Gastroesophageal sphincter (tissue), 4 donors: ENCODE results near the gene LIPG. TPM values are rescaled to one million over a fixed set of nuclear protein-coding genes. Genes with fewer than 3 reads are reported as not detected.

Experiments used
- ATAC-seq: fragments of 150-250 bp; one replicate; pipeline ENCODE4 v1.9.1; 2016; ENCODE audit warnings: mild to moderate bottlenecking, moderate library complexity
- H3K27ac ChIP-seq, 4 donors: fragments of 200-600 bp; sonication (generic) in 3 of 4; 1 replicate in 3 of 4; 2 replicates in 1 of 4; pipeline ENCODE4 v1.5.1; 2016 to 2019
- H3K27me3 ChIP-seq: fragments of 200-600 bp; sonication (generic); one replicate; pipeline ENCODE4 v1.5.1; 2019
- H3K36me3 ChIP-seq, 2 donors: fragments of 200-600 bp; sonication (generic); one replicate each; pipeline ENCODE4 v1.5.1; 2019; ENCODE audit warnings: control low read depth in 1 of 2
- H3K4me1 ChIP-seq, 3 donors: fragments of 200-600 bp; sonication (generic); 1 replicate in 2 of 3; 2 replicates in 1 of 3; pipeline ENCODE4 v1.5.1; 2016 to 2019; ENCODE audit warnings: control low read depth in 2 of 3
- H3K4me3 ChIP-seq, 2 donors: fragments of 200-600 bp; sonication (generic); one replicate each; pipeline ENCODE4 v1.5.1; 2019; ENCODE audit warnings: mild to moderate bottlenecking in 1 of 2, moderate library complexity in 1 of 2
- H3K9me3 ChIP-seq, 3 donors: fragments of 200-600 bp; sonication (generic); one replicate each; pipeline ENCODE4 v1.5.1; 2017 to 2019; ENCODE audit warnings: control low read depth in 2 of 3
- CTCF ChIP-seq, 4 experiments: fragments of 200-600 bp in 2 of 4; fragments of 450-650 bp in 2 of 4; sonication (generic) in 1 of 4; IDR thresholded peaks; one replicate each; pipeline ENCODE4 v1.5.1; 2017 to 2019; ENCODE audit warnings: antibody characterized with exemption in 4 of 4, mild to moderate bottlenecking in 2 of 4, moderate library complexity in 2 of 4
- EP300 ChIP-seq: sonication (generic); formaldehyde crosslinking; IDR thresholded peaks from one replicate; pipeline ENCODE4 v1.6.1; 2017; ENCODE audit warnings: antibody characterized with exemption, mild to moderate bottlenecking
- POLR2A ChIP-seq, 2 donors: fragments of 450-650 bp; IDR thresholded peaks; one replicate each; pipeline ENCODE4 v1.6.1; 2017; ENCODE audit warnings: antibody characterized with exemption in 2 of 2, mild to moderate bottlenecking in 2 of 2, moderate library complexity in 1 of 2
- POLR2AphosphoS5 ChIP-seq: sonication (generic); formaldehyde crosslinking; IDR thresholded peaks from one replicate; pipeline ENCODE4 v1.6.1; 2017; ENCODE audit warnings: antibody characterized with exemption
- WGBS, 2 donors: methylation state at CpG; one replicate each; pipeline ENCODE4 v1.1.5; 2018; ENCODE audit warnings: low coverage in 1 of 2; 5-methylcytosine and 5-hydroxymethylcytosine counted together
- total RNA-seq, 4 donors: library from RNA; depleted of rRNA; stranded (reverse); fragments of >200 nt; gene quantifications; one replicate each; pipeline ENCODE4 v1.1.0, GENCODE V29; 2016

LIPG gene
- total RNA-seq, 4 donors from 2014 or later = 0.12 to 12.4 (median 0.46) TPM

- Histone ChIP-seq H3K4me3 (no peak overlapping the region), H3K4me1 (no peaks in the 10 kb centered on the region), H3K27me3 (no peaks in the 10 kb centered on the region), H3K9me3 (no peaks in the 10 kb centered on the region), H3K27ac (no peak overlapping the region), H3K36me3 (no peaks in the 10 kb centered on the region)
- WGBS, 2 donors = 96 to 100% methylated on average over 1 to 7 of the region's 10 CpGs
- ATAC-seq = no peak
- TF ChIP-seq EP300 = no peak
- TF ChIP-seq POLR2AphosphoS5 = no peak
- no peak for TF ChIP-seq CTCF (IDR thresholded peaks at IDR 0.05)
- TF ChIP-seq POLR2A (IDR thresholded peaks at IDR 0.05) = no peak
Measured at GRCh38 chr18:49590608-49591007, 28.8 kb downstream of the LIPG start.

DNA sequence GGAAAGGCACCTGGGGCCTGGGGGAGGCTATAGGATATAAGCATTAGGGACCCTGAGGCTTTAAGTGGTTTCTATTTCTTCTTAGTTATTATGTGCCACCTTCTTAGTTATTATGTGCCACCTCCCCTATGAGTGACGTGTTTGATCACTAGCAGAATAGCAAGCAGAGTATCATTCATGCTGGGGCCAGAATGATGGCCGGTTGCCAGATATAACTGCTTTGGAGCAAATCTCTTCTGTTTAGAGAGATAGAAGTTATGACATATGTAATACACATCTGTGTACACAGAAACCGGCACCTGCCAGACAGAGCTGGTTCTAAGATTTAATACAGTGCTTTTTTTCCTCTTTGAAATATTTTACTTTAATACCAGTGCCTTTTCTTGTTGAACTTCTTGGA, 29.4 kb downstream of the LIPG start:
- no peaks in the 10 kb centered on the region for H3K4me1 ChIP-seq
- ATAC-seq = no peak
- 68 to 69% methylated on average over 3 of the region's 3 CpGs for WGBS, 2 donors
- H3K9me3 ChIP-seq = no peaks in the 10 kb centered on the region
- no peak overlapping the region for H3K4me3 ChIP-seq
- H3K27ac ChIP-seq = no peak overlapping the region
- no peak for TF ChIP-seq CTCF (IDR thresholded peaks at IDR 0.05)
- TF ChIP-seq EP300 = no peak
- TF ChIP-seq POLR2AphosphoS5 = no peak
- TF ChIP-seq POLR2A (IDR thresholded peaks at IDR 0.05) = no peak
- no peaks in the 10 kb centered on the region for H3K27me3 ChIP-seq
- no peaks in the 10 kb centered on the region for H3K36me3 ChIP-seq

GRCh38 chr18:49591775-49592174, 29.9 kb downstream of the LIPG start:
- TF ChIP-seq POLR2A (IDR thresholded peaks at IDR 0.05) (no peak), CTCF (IDR thresholded peaks at IDR 0.05) (no peak), EP300 (no peak), POLR2AphosphoS5 (no peak)
- Histone ChIP-seq H3K4me1 (no peaks in the 10 kb centered on the region), H3K9me3 (no peaks in the 10 kb centered on the region), H3K27ac (no peak overlapping the region), H3K27me3 (no peaks in the 10 kb centered on the region), H3K36me3 (no peaks in the 10 kb centered on the region), H3K4me3 (no peak overlapping the region)
- 40 to 57% methylated on average over 4 of the region's 4 CpGs for WGBS, 2 donors
- ATAC-seq = no peak

DNA sequence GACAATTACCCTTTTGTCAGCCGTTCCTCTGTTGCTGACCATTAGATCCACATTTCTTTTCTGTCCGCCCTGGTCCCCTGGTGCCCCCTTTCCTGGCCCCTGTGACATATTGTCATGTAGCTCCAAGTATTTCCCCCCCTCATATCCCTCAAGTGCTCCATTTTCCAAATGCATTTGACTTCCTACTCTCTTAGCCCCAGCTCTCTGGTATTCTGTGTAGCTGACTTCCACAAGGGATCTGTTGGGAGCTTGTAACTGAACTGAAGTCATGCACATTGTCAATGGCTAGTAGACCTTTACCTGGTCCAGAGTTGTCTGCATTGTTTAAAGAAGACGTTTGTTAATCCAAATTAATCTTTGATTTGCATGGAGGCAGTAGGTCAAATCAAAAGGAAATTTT, 34.8 kb downstream of the LIPG start:
- H3K27ac ChIP-seq = no peak overlapping the region
- H3K4me3 ChIP-seq = no peak overlapping the region
- peaks cover 6% of the 10 kb centered on the region for H3K27me3 ChIP-seq
- WGBS, 2 donors = 62% methylated on average over 3 of the region's 3 CpGs
- no peaks in the 10 kb centered on the region for H3K9me3 ChIP-seq
- no peak for ATAC-seq
- no peaks in the 10 kb centered on the region for H3K4me1 ChIP-seq
- no peaks in the 10 kb centered on the region for H3K36me3 ChIP-seq
- TF ChIP-seq POLR2A (IDR thresholded peaks at IDR 0.05) (no peak), CTCF (IDR thresholded peaks at IDR 0.05) (no peak), POLR2AphosphoS5 (no peak), EP300 (no peak)

DNA sequence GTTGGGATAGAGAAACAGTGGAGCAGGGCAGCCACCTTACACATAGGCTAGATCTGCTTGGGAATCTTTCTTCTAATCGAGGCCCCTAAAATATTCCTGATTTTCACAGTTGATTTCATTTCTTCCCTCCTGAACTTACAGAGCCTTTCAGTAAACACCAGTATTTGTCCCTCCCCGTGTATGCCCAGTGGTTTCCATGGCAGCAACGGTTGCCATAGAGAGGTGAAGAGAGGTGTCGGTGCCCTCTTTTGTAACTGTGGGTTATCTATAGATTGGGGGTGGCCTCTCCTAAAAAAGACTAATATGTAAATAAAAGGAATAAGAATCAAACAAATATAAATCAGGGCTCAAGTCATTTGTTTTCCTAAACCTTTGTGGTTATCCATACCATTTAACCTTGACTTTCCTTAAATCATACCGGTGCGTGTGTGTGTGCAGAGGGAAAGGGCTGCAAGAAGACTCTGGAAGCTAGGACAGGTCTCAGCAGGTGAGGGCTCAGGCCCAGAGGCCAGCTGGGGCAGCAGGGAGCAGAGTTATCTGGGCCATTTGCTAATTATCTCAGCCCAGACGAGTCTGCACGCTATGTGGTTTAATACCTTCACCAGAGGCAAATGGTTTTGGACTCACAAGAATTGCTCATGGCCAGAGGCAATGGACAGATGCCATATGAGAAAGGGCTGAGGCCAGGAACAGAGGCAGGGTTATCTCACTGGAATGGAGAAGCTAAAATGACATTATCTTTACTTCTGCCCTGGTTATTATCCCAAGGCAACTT, 35.5 kb downstream of the LIPG start:
- H3K4me1 ChIP-seq = no peaks in the 10 kb centered on the region
- WGBS, 2 donors = 66 to 68% methylated on average over 8 of the region's 8 CpGs
- no peak for ATAC-seq

More for the DNA sequence above, 35.5 kb downstream of the LIPG start:
- no peak for TF ChIP-seq CTCF (IDR thresholded peaks at IDR 0.05)
- H3K9me3 ChIP-seq = no peaks in the 10 kb centered on the region
- no peak overlapping the region for H3K27ac ChIP-seq
- H3K36me3 ChIP-seq = no peaks in the 10 kb centered on the region
- H3K4me3 ChIP-seq = no peak overlapping the region
- H3K27me3 ChIP-seq = peaks cover 6% of the 10 kb centered on the region
